K562 (cell line): Measurements from ENCODE around the gene CNBD2. TPM values are rescaled to one million over a fixed set of nuclear protein-coding genes. Genes with fewer than 3 reads are reported as not detected.

ENCODE experiments used
- KAT2B ChIP-seq: IDR thresholded peaks from one replicate; pipeline ENCODE4 v1.6.1; 2012; ENCODE audit warnings: low read depth, mild to moderate bottlenecking, control low read depth, inconsistent platforms, low read length, moderate library complexity
- SREBF2 ChIP-seq: sonication (generic); formaldehyde crosslinking; IDR thresholded peaks from 2 replicates; pipeline ENCODE4 v1.4.0; 2020; ENCODE audit warnings: mild to moderate bottlenecking, missing genetic modification reagents
- TBL1XR1 ChIP-seq, 2 experiments: IDR thresholded peaks; 2 replicates each; pipeline ENCODE4 v1.6.1; 2012; ENCODE audit warnings: improper control_type of control experiment in 2 of 2, low read length in 2 of 2, mild to moderate bottlenecking in 1 of 2
- TFE3 ChIP-seq: fragments of 450-650 bp; formaldehyde crosslinking; IDR thresholded peaks from 2 replicates; pipeline ENCODE4 v1.4.0; 2020; ENCODE audit warnings: mild to moderate bottlenecking, mixed read lengths
- ZNF263 ChIP-seq: sonication (generic); formaldehyde crosslinking; IDR thresholded peaks from 2 replicates; pipeline ENCODE4 v1.8.0; 2022; ENCODE audit warnings: mild to moderate bottlenecking, missing genetic modification reagents, borderline replicate concordance
- polyA plus RNA-seq, 8 experiments: library from polyadenylated mRNA; depleted of rRNA in 4 of 8; stranded (reverse) in 5 of 8; unstranded in 3 of 8; fragments of >200 nt; fragmentation: Nextera tagmentation in 2 of 8; fragmentation: Illumina TruSeq in 1 of 8; extraction: Ambion mirVana in 2 of 8; extraction: Trizol in 1 of 8; gene quantifications; 2 replicates each; pipeline versions ENCODE4 v1.2.1 to v1.2.3, GENCODE V29; 2011 to 2014; ENCODE audit warnings: inconsistent platforms in 1 of 8, missing spikeins in 1 of 8
- total RNA-seq, 7 experiments: library from RNA; depleted of rRNA in 6 of 7; stranded (reverse); fragments of >200 nt in 6 of 7; fragmentation: Illumina TruSeq in 2 of 7; extraction: Trizol in 2 of 7; gene quantifications; 2 replicates each; pipeline versions ENCODE4 v1.2.1 to v1.2.3, GENCODE V29; 2011 to 2021; ENCODE audit warnings: low replicate concordance in 1 of 7
- TF ChIP-seq, protein P1 (sequence below), 2 experiments: fragments of 200-800 bp in 1 of 2; sonication (Bioruptor generic) in 1 of 2; sonication (generic) in 1 of 2; formaldehyde crosslinking in 1 of 2; IDR thresholded peaks in 1 of 2; conservative IDR thresholded peaks in 1 of 2; 2 replicates each; pipeline versions ENCODE4 v1.5.0 to v1.6.1; 2016 to 2020; ENCODE audit warnings: missing compliant biosample characterization in 1 of 2, missing genetic modification characterization in 1 of 2, missing genetic modification reagents in 1 of 2

Gene CNBD2
- total and polyA plus RNA-seq, 9 of the 15 experiments (the other 6 are each of a cell fraction or from before 2014, with no cell fraction given): 3.2 to 17.5 (median 5.3) TPM

- TF ChIP-seq TBL1XR1 (IDR thresholded peaks at IDR 0.05; ENCODE audit: low read length in 2 of 2) (no peak), SREBF2 (CRISPR knock-in tag) (no peak), ZNF263 (CRISPR knock-in tag) (peak; percentile 71), KAT2B (no peak), TFE3 (no peak)
- TF ChIP-seq, protein P1, sequence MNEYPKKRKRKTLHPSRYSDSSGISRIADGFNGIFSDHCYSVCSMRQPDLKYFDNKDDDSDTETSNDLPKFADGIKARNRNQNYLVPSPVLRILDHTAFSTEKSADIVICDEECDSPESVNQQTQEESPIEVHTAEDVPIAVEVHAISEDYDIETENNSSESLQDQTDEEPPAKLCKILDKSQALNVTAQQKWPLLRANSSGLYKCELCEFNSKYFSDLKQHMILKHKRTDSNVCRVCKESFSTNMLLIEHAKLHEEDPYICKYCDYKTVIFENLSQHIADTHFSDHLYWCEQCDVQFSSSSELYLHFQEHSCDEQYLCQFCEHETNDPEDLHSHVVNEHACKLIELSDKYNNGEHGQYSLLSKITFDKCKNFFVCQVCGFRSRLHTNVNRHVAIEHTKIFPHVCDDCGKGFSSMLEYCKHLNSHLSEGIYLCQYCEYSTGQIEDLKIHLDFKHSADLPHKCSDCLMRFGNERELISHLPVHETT (CRISPR knock-in tag; conservative IDR thresholded peaks at IDR 0.05 in 1 of 2, IDR thresholded peaks at IDR 0.05 in 1 of 2): no peak
- TF ChIP-seq, all 486 proteins: peak for 31
These were observed 9.7 kb downstream of the CNBD2 start (continued) for GRCh38 chr20:35978041-35978513.
